ENCODE measurements around the gene KRT36. TPM values are rescaled to one million over a fixed set of nuclear protein-coding genes. Genes with fewer than 3 reads are reported as not detected.

KRT36 gene
- total and polyA plus RNA-seq, 4 donors, result 0.02 TPM; not detected in 3

DNA sequence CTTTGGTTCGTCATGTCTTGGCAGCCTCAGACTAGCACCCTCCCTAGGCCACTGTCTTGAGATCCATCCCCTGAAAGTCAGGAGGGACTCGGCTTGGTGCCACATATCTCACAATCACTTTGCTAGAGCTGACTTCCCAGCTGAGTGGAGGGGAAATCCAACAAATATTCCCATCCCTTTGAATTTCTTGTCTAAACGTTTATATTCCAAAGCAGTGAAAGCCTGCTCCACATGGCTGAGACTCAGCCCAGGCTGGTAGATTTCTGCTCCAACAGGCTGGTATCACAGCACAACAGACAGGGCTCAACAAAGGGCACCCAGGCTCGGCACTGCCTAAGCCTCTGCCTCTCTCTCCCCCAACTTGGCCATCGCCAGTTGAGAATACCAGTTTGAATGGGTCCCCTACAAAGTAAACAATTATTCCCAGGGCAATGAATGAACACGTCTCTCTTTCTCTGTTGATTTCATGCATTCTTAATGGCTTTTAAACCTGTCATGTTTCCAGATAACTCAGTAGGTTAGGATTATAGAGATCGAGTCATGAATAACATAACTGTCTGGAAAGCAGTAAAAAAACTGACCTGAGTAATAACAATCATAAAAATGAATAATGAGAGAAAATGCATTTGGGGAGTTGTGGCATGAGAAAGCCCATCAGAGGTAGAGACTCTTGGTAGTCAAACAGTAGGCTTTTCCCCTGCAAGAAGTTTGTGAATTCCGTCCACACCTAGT is 14.7 kb upstream of the KRT36 start:
- H3K9ac ChIP-seq (ENCODE audit: insufficient read depth in 1 of 2, low read length in 2 of 2), result no peak overlapping the region
- no peak overlapping the region for H3K27ac ChIP-seq (ENCODE audit: low read depth in 1 of 2, low read length in 1 of 2)
- no peaks in the 10 kb centered on the region for H3K36me3 ChIP-seq (ENCODE audit: control insufficient read depth in 4 of 4, insufficient read depth in 4 of 4, low read length in 4 of 4)
- H3K9me3 ChIP-seq (ENCODE audit: control insufficient read depth in 4 of 4, insufficient read depth in 3 of 4, low read length in 3 of 4), result no peaks in the 10 kb centered on the region
- H3K4me3 ChIP-seq, result no peak overlapping the region
- ATAC-seq (ENCODE audit: insufficient read depth, low FRiP score) (no peak), DNase-seq (peak in 2 of 3 donors; percentile 12 to 53)
- TF ChIP-seq, protein P1, sequence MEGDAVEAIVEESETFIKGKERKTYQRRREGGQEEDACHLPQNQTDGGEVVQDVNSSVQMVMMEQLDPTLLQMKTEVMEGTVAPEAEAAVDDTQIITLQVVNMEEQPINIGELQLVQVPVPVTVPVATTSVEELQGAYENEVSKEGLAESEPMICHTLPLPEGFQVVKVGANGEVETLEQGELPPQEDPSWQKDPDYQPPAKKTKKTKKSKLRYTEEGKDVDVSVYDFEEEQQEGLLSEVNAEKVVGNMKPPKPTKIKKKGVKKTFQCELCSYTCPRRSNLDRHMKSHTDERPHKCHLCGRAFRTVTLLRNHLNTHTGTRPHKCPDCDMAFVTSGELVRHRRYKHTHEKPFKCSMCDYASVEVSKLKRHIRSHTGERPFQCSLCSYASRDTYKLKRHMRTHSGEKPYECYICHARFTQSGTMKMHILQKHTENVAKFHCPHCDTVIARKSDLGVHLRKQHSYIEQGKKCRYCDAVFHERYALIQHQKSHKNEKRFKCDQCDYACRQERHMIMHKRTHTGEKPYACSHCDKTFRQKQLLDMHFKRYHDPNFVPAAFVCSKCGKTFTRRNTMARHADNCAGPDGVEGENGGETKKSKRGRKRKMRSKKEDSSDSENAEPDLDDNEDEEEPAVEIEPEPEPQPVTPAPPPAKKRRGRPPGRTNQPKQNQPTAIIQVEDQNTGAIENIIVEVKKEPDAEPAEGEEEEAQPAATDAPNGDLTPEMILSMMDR (IDR thresholded peaks at IDR 0.05; ENCODE audit: control extremely low read depth, extremely low read depth), result no peak
- WGBS, 2 donors, result 61 to 77% methylated on average over 8 of the region's 8 CpGs
- H3K27me3 ChIP-seq (ENCODE audit: control insufficient read depth in 3 of 3, insufficient read depth in 3 of 3, low read length in 2 of 3), result no peaks in the 10 kb centered on the region
- H3K4me1 ChIP-seq (ENCODE audit: control insufficient read depth in 5 of 5, insufficient read depth in 5 of 5, low read length in 5 of 5), result peaks cover 0 to 7% (median 1%) of the 10 kb centered on the region in 5 donors

DNA sequence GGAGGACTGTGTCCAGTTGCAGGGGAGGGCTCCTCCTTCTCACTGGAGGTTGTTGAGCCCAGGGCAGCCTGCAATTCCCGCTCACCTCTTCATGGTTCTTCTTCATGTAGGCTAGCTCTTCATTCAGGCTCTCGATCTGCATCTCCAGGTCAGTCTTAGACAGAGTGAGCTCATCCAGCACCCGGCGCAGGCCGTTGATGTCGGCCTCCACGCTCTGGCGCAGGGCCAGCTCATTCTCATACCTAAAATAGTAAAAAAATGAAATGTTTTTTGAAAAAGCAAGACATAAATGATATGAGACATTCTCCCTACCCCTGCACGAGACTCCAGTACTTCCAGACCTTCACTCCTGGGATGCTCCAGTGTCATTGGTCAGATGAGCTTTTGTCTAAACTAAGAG is 13.5 kb upstream of the KRT36 start:
- TF ChIP-seq, protein P1 (IDR thresholded peaks at IDR 0.05; ENCODE audit: control extremely low read depth, extremely low read depth), result no peak
- no peak overlapping the region for H3K4me3 ChIP-seq
- 86 to 95% methylated on average over 9 of the region's 9 CpGs for WGBS, 2 donors
- H3K4me1 ChIP-seq (ENCODE audit: control insufficient read depth in 5 of 5, insufficient read depth in 5 of 5, low read length in 5 of 5), result peaks cover 0 to 7% (median 1%) of the 10 kb centered on the region in 5 donors
- H3K36me3 ChIP-seq (ENCODE audit: control insufficient read depth in 4 of 4, insufficient read depth in 4 of 4, low read length in 4 of 4), result no peaks in the 10 kb centered on the region
- no peaks in the 10 kb centered on the region for H3K9me3 ChIP-seq (ENCODE audit: control insufficient read depth in 4 of 4, insufficient read depth in 3 of 4, low read length in 3 of 4)
- ATAC-seq (ENCODE audit: insufficient read depth, low FRiP score) (no peak), DNase-seq (no peak)
- no peak overlapping the region for H3K27ac ChIP-seq (ENCODE audit: low read depth in 1 of 2, low read length in 1 of 2)
- H3K9ac ChIP-seq (ENCODE audit: insufficient read depth in 1 of 2, low read length in 2 of 2), result no peak overlapping the region
- H3K27me3 ChIP-seq (ENCODE audit: control insufficient read depth in 3 of 3, insufficient read depth in 3 of 3, low read length in 2 of 3), result no peaks in the 10 kb centered on the region

DNA sequence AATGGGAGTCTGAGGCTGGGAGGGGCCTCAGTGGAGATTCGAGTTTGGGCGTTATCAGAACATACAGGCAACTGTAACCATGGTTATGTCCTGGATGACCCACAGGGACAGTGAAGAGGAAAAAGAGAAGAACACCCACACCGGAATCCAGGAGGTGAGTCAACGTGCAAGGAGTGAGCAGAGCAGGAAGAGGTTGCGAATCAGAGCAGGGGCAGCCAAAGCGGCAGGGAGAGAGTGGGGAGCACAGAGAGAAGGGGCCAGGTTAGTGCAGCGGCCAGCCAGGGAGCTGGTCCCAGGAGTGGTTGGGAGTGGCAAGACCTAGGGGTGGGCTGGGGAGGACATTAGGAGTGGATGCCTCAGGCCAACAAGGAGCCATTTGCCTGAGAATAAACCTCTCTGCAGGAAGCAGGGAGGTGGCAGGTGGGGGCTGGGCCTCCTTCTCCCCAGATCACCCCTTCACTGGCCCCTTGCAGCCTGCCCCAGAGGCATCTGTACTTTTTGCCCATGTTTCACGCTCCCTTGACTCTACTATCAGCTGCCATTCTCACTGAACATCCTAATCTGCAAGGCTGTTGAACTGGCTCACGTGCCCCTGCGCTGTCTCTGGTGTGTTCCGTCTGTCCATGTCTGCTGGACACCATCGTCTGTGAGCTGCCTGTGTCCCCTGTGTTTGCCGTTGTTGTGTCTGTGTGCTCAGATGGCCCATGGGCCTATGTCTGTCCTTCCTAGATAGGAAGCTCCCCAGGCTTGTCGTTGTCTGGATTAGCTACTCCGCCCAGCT is 10.6 kb upstream of the KRT36 start:
- Histone ChIP-seq H3K36me3 (ENCODE audit: control insufficient read depth in 4 of 4, insufficient read depth in 4 of 4, low read length in 4 of 4) (no peaks in the 10 kb centered on the region), H3K4me3 (no peak overlapping the region), H3K27ac (ENCODE audit: low read depth in 1 of 2, low read length in 1 of 2) (no peak overlapping the region), H3K9me3 (ENCODE audit: control insufficient read depth in 4 of 4, insufficient read depth in 3 of 4, low read length in 3 of 4) (no peaks in the 10 kb centered on the region), H3K9ac (ENCODE audit: insufficient read depth in 1 of 2, low read length in 2 of 2) (no peak overlapping the region), H3K27me3 (ENCODE audit: control insufficient read depth in 3 of 3, insufficient read depth in 3 of 3, low read length in 2 of 3) (no peaks in the 10 kb centered on the region), H3K4me1 (ENCODE audit: control insufficient read depth in 5 of 5, insufficient read depth in 5 of 5, low read length in 5 of 5) (peaks cover 0 to 9% (median 0%) of the 10 kb centered on the region in 5 donors)
- DNase-seq (no peak), ATAC-seq (ENCODE audit: insufficient read depth, low FRiP score) (no peak)
- TF ChIP-seq, protein P1 (IDR thresholded peaks at IDR 0.05; ENCODE audit: control extremely low read depth, extremely low read depth), result no peak
- WGBS, 2 donors, result 63 to 65% methylated on average over 15 of the region's 15 CpGs
